GM19438 (cell line): Measurements from ENCODE around the gene TOMM22.

ENCODE experiments used
- ATAC-seq: cut with Tn5 transposase; IDR thresholded peaks from one replicate; pipeline ENCODE4 v1.9.1; 2021; ENCODE audit warnings: low read depth; ENCODE audit not compliant: unreplicated experiment

The TOMM22 gene

GRCh38 chr22:38732251-38732815 is 50.6 kb downstream of the TOMM22 start:
- ATAC-seq: no peak

- ATAC-seq: no peak
These were observed 51.6 kb downstream of the TOMM22 start for GRCh38 chr22:38733329-38733723.

- no peak for ATAC-seq
These were observed 52.1 kb downstream of the TOMM22 start for GRCh38 chr22:38733724-38734381.

GRCh38 chr22:38734421-38735100 is 52.8 kb downstream of the TOMM22 start:
- no peak for ATAC-seq
